Stomach (tissue), 9 donors: ENCODE data around the gene PABPN1. TPM values are rescaled to one million over a fixed set of nuclear protein-coding genes. Genes with fewer than 3 reads are reported as not detected.
"Not testable (repeated sequence)": the region's sequence is repeated elsewhere in the genome, so short reads cannot be mapped to it uniquely, and the experiment has no call there.

Experiments
- DNase-seq, 2 donors: peaks; one replicate each; pipeline versions ENCODE4 v3.0.0 to v3.0.0-alpha.2; 2013 to 2019
- H3K27ac ChIP-seq, 5 donors: fragments of 200-600 bp in 4 of 5; sonication (generic) in 4 of 5; one replicate each; pipeline ENCODE4 v1.5.1; 2013 to 2019; ENCODE audit warnings: mild to moderate bottlenecking in 1 of 5, moderate library complexity in 1 of 5
- H3K27me3 ChIP-seq, 3 donors: fragments of 200-600 bp; sonication (generic); one replicate each; pipeline ENCODE4 v1.5.1; 2017 to 2019; ENCODE audit warnings: mixed run types in 1 of 3
- H3K36me3 ChIP-seq, 4 donors: fragments of 200-600 bp; sonication (generic); 1 replicate in 3 of 4; 2 replicates in 1 of 4; pipeline ENCODE4 v1.5.1; 2016 to 2019
- H3K4me1 ChIP-seq, 4 donors: fragments of 200-600 bp; sonication (generic); one replicate each; pipeline ENCODE4 v1.5.1; 2016 to 2019
- H3K4me3 ChIP-seq, 4 donors: fragments of 200-600 bp; sonication (generic) in 3 of 4; one replicate each; pipeline ENCODE4 v1.5.1; 2016 to 2019; ENCODE audit warnings: mild to moderate bottlenecking in 1 of 4
- H3K9me3 ChIP-seq, 4 donors: fragments of 200-600 bp; sonication (generic); one replicate each; pipeline ENCODE4 v1.5.1; 2016 to 2019
- EP300 ChIP-seq: sonication (generic); formaldehyde crosslinking; IDR thresholded peaks from one replicate; pipeline ENCODE4 v1.6.1; 2017; ENCODE audit warnings: antibody characterized with exemption
- POLR2A ChIP-seq, 4 donors: fragments of 450-650 bp; IDR thresholded peaks; one replicate each; pipeline ENCODE4 v1.6.1; 2016; ENCODE audit warnings: antibody characterized with exemption in 4 of 4, control low read depth in 2 of 4, mild to moderate bottlenecking in 1 of 4, moderate library complexity in 1 of 4
- POLR2AphosphoS5 ChIP-seq, 3 donors: sonication (generic); formaldehyde crosslinking; IDR thresholded peaks; one replicate each; pipeline ENCODE4 v1.6.1; 2016; ENCODE audit warnings: antibody characterized with exemption in 3 of 3
- WGBS, 5 donors: extraction: QIAGEN DNeasy Blood & Tissue Kit in 3 of 5; methylation state at CpG; one replicate each; pipeline versions ENCODE4 v1.1.5 to v1.1.7; 2013 to 2018; 5-methylcytosine and 5-hydroxymethylcytosine counted together
- intact Hi-C: fragments of 100-400 bp; cut with DNase I; formaldehyde crosslinking; loops from one replicate; pipeline ENCODE4 v1.15.1; 2023; ENCODE audit warnings: low total_unique reads
- polyA plus RNA-seq, 3 donors: library from polyadenylated mRNA; stranded (reverse); fragments of 200-250 nt; gene quantifications; one replicate each; pipeline ENCODE4 v1.2.3, GENCODE V29; 2013
- total RNA-seq, 5 donors: library from RNA; depleted of rRNA; stranded (reverse); fragments of >200 nt; gene quantifications; one replicate each; pipeline versions ENCODE4 v1.1.0 to v1.2.3, GENCODE V29; 2014 to 2016
- TF ChIP-seq, protein P1 (sequence below), 7 experiments: fragments of 450-650 bp in 4 of 7; fragments of 200-600 bp in 3 of 7; sonication (generic) in 3 of 7; IDR thresholded peaks; one replicate each; pipeline ENCODE4 v1.5.1; 2016 to 2019; ENCODE audit warnings: antibody characterized with exemption in 7 of 7, control low read depth in 2 of 7, mild to moderate bottlenecking in 1 of 7
- donor health status: healthy with polysubstance abuse.
- donor health status: Bipolar disorder and iron deficiency.
- donor health status: healthy.

The PABPN1 gene
- total and polyA plus RNA-seq, 8 donors = 24.5 to 190 (median 130) TPM

DNA sequence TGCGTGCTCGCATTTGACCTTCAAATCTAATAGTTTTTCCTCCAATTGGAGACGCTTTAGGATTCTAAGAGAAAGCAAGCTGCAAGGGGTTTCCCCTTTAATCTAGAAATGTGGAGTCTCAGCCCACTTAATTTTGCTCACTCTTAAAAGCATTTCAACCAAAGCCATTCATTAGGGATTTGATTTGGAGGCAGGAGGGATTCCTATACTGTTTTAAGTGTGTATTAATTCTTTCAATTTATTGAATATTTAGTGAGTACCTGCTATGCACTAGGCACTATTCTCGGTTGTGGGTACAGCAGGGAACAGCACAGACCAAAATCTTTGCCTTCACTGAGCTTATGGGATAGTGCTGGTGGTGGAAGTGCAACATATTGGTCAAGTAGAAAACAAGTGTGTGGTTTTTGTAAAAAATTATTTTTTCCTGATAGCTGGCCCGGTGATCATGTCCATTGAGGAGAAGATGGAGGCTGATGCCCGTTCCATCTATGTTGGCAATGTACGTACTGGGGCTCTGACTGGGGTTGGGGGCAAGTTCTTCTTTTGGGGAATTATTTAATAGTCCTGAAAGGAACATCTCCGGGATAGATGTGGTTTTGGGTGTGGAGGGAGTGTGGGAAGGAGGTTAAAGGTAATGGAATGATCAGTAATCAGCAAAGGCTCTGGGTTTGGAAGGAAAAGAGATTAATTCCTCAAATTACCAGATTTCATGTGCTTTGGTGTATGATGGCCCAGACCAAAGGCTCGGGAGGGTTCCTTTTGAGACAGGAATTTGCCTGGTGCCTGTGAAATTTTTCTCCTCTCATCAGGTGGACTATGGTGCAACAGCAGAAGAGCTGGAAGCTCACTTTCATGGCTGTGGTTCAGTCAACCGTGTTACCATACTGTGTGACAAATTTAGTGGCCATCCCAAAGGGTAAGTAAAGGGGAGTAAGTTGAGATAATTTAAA lies 1.6 kb downstream of the PABPN1 start:
- 37 to 52% (median 41%) methylated on average over 10 of the region's 10 CpGs for WGBS, 5 donors
- Histone ChIP-seq H3K27ac (peak overlapping the region; percentile 96 to 100 (median 98)), H3K9me3 (no peaks in the 10 kb centered on the region), H3K36me3 (peaks cover 27 to 40% (median 37%) of the 10 kb centered on the region in 4 donors), H3K27me3 (no peaks in the 10 kb centered on the region), H3K4me3 (peak overlapping the region; percentile 90 to 96 (median 92)), H3K4me1 (peaks cover 19 to 40% (median 30%) of the 10 kb centered on the region in 4 donors)
- no peak for TF ChIP-seq POLR2AphosphoS5 (IDR thresholded peaks at IDR 0.05)
- TF ChIP-seq, protein P1, sequence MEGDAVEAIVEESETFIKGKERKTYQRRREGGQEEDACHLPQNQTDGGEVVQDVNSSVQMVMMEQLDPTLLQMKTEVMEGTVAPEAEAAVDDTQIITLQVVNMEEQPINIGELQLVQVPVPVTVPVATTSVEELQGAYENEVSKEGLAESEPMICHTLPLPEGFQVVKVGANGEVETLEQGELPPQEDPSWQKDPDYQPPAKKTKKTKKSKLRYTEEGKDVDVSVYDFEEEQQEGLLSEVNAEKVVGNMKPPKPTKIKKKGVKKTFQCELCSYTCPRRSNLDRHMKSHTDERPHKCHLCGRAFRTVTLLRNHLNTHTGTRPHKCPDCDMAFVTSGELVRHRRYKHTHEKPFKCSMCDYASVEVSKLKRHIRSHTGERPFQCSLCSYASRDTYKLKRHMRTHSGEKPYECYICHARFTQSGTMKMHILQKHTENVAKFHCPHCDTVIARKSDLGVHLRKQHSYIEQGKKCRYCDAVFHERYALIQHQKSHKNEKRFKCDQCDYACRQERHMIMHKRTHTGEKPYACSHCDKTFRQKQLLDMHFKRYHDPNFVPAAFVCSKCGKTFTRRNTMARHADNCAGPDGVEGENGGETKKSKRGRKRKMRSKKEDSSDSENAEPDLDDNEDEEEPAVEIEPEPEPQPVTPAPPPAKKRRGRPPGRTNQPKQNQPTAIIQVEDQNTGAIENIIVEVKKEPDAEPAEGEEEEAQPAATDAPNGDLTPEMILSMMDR (IDR thresholded peaks at IDR 0.05) = no peak
- no peak for TF ChIP-seq EP300
- TF ChIP-seq POLR2A (IDR thresholded peaks at IDR 0.05) = no peak
- intact Hi-C loops = loop anchor here (10.0 kb wide), 2 partner anchors 142 to 242 kb away; partner anchors contain the start of genes AP1G2 and NGDN
- no peak for DNase-seq

DNA sequence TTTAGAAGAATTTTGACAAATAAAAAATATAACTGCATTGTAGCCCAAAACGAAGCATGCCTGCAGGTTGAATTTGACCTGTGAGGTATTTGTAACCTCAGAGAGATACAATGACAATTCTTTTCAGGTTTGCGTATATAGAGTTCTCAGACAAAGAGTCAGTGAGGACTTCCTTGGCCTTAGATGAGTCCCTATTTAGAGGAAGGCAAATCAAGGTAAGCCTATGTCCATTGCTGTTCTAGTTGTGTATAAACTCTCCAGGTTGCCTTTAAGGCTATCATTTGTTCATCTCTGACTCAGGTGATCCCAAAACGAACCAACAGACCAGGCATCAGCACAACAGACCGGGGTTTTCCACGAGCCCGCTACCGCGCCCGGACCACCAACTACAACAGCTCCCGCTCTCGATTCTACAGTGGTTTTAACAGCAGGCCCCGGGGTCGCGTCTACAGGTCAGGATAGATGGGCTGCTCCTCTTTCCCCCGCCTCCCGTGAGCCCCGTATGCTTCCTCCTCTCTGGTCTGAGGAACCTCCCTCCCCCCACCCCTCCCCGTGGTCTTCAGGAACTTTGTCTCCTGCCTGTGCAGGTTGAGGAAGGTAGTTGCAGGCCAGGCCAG lies 2.7 kb downstream of the PABPN1 start:
- peaks cover 19 to 47% (median 34%) of the 10 kb centered on the region in 4 donors for H3K4me1 ChIP-seq
- H3K27ac ChIP-seq = no peak overlapping the region
- intact Hi-C loops = loop anchor here (10.0 kb wide), 2 partner anchors 141 to 241 kb away; partner anchors contain the start of genes AP1G2 and NGDN
- WGBS, 5 donors = 80 to 88% (median 84%) methylated on average over 18 of the region's 18 CpGs
- no peak overlapping the region for H3K4me3 ChIP-seq
- TF ChIP-seq POLR2A (IDR thresholded peaks at IDR 0.05) (no peak), EP300 (no peak), POLR2AphosphoS5 (IDR thresholded peaks at IDR 0.05) (no peak)
- TF ChIP-seq, protein P1 (IDR thresholded peaks at IDR 0.05) = no peak
- no peaks in the 10 kb centered on the region for H3K27me3 ChIP-seq
- no peak for DNase-seq
- peaks cover 27 to 40% (median 37%) of the 10 kb centered on the region in 4 donors for H3K36me3 ChIP-seq
- no peaks in the 10 kb centered on the region for H3K9me3 ChIP-seq

DNA sequence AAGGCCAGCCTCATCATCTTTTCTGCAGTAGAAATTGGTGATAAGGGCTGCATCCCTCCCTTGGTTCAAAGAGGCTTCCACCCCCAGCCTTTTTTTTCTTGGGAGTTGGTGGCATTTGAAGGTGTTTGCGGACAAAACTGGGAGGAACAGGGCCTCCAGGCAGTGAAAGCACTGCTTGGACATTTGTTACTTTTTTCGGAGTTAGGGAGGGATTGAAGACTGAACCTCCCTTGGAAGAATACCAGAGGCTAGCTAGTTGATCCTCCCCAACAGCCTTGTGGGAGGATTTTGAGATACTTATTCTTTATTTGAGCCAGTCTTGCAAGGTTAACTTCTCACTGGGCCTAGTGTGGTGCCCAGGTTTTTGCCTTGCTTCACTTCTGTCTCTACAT lies 3.2 kb downstream of the PABPN1 start:
- no peak for DNase-seq
- no peak overlapping the region for H3K4me3 ChIP-seq
- intact Hi-C loops = loop anchor here (10.0 kb wide), 2 partner anchors 140 to 240 kb away; partner anchors contain the start of genes AP1G2 and NGDN
- no peaks in the 10 kb centered on the region for H3K9me3 ChIP-seq
- TF ChIP-seq, protein P1 (IDR thresholded peaks at IDR 0.05) = no peak
- TF ChIP-seq POLR2A (IDR thresholded peaks at IDR 0.05) = no peak
- no peak for TF ChIP-seq EP300
- no peak for TF ChIP-seq POLR2AphosphoS5 (IDR thresholded peaks at IDR 0.05)
- no peak overlapping the region for H3K27ac ChIP-seq
- peaks cover 19 to 47% (median 34%) of the 10 kb centered on the region in 4 donors for H3K4me1 ChIP-seq
- no peaks in the 10 kb centered on the region for H3K27me3 ChIP-seq
- 85 to 100% (median 91%) methylated on average over 1 to 2 of the region's 2 CpGs for WGBS, 5 donors
- peaks cover 27 to 40% (median 37%) of the 10 kb centered on the region in 4 donors for H3K36me3 ChIP-seq

DNA sequence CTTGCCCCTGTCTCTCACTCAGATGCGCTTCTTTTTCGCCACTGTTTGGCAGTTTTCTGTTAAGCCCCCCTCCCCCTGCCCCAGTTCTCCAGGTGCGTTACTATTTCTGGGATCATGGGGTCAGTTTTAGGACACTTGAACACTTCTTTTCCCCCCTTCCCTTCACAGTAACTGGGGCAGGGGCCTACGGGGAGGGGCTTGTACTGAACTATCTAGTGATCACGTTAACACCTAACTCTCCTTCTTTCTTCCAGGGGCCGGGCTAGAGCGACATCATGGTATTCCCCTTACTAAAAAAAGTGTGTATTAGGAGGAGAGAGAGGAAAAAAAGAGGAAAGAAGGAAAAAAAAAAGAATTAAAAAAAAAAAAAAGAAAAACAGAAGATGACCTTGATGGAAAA lies 3.7 kb downstream of the PABPN1 start:
- H3K36me3 ChIP-seq = peaks cover 27 to 40% (median 37%) of the 10 kb centered on the region in 4 donors
- 81 to 91% (median 84%) methylated on average over 7 of the region's 7 CpGs for WGBS, 5 donors

DNA sequence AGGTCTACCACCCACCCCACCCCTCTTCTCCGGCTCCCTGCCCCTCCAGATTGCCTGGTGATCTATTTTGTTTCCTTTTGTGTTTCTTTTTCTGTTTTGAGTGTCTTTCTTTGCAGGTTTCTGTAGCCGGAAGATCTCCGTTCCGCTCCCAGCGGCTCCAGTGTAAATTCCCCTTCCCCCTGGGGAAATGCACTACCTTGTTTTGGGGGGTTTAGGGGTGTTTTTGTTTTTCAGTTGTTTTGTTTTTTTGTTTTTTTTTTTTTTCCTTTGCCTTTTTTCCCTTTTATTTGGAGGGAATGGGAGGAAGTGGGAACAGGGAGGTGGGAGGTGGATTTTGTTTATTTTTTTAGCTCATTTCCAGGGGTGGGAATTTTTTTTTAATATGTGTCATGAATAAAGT lies 4.5 kb downstream of the PABPN1 start:
- not testable (repeated sequence) for H3K27ac ChIP-seq, H3K9me3 ChIP-seq, H3K27me3 ChIP-seq, DNase-seq, H3K4me3 ChIP-seq
- 90 to 98% (median 93%) methylated on average over 5 of the region's 5 CpGs for WGBS, 5 donors
- H3K36me3 ChIP-seq = peaks cover 27 to 40% (median 37%) of the 10 kb centered on the region in 4 donors
- intact Hi-C loops = loop anchor here (10.0 kb wide), 2 partner anchors 139 to 239 kb away; partner anchors contain the start of genes AP1G2 and NGDN
- peaks cover 11 to 38% (median 27%) of the 10 kb centered on the region in 4 donors for H3K4me1 ChIP-seq

More for the DNA sequence above, 3.7 kb downstream of the PABPN1 start:
- no peaks in the 10 kb centered on the region for H3K27me3 ChIP-seq
- peaks cover 18 to 45% (median 33%) of the 10 kb centered on the region in 4 donors for H3K4me1 ChIP-seq
- TF ChIP-seq EP300 (no peak), POLR2A (IDR thresholded peaks at IDR 0.05) (no peak), POLR2AphosphoS5 (IDR thresholded peaks at IDR 0.05) (no peak)
- TF ChIP-seq, protein P1 (IDR thresholded peaks at IDR 0.05) = no peak
- no peak for DNase-seq
- intact Hi-C loops = loop anchor here (10.0 kb wide), 2 partner anchors 140 to 240 kb away; partner anchors contain the start of genes AP1G2 and NGDN
- H3K4me3 ChIP-seq = no peak overlapping the region
- H3K9me3 ChIP-seq = no peaks in the 10 kb centered on the region
- H3K27ac ChIP-seq = no peak overlapping the region
